CD4-positive, alpha-beta T cell (primary cell): ENCODE results near the gene RNF150. TPM values are rescaled to one million over a fixed set of nuclear protein-coding genes. Genes with fewer than 3 reads are reported as not detected.
"Not testable (repeated sequence)": the region's sequence is repeated elsewhere in the genome, so short reads cannot be mapped to it uniquely, and the experiment has no call there.

ENCODE experiments used
- ATAC-seq: fragments of 200-7000 bp; cut with Tn5 transposase; one replicate; pipeline ENCODE4 v1.10.0; 2022; ENCODE audit warnings: mild to moderate bottlenecking; ENCODE audit not compliant: poor library complexity
- CTCF ChIA-PET: fragments of 350-600 bp; sonication (Branson Sonifier 250); formaldehyde crosslinking; loops from one replicate; lab custom pipeline; 2021; ENCODE audit warnings: antibody characterized with exemption, inconsistent platforms; lab: Charles Lee
- POLR2A ChIA-PET: fragments of 350-600 bp; sonication (Branson Sonifier 250); formaldehyde crosslinking; loops from one replicate; lab custom pipeline; 2021; ENCODE audit warnings: antibody characterized with exemption, inconsistent platforms; lab: Charles Lee
- DNase-seq, 14 experiments: peaks; one replicate each; pipeline ENCODE4 v3.0.0-alpha.2; 2013 to 2020; ENCODE audit warnings: mixed read lengths in 2 of 14
- H3K27ac ChIP-seq, 2 donors: one replicate each; pipeline versions ENCODE4 v1.5.1 to v1.7.0; 2013; ENCODE audit warnings: low read length in 2 of 2, low read depth in 1 of 2, mild to moderate bottlenecking in 1 of 2
- H3K27me3 ChIP-seq, 2 experiments: 1 replicate in 1 of 2; 2 replicates in 1 of 2; pipeline versions ENCODE4 v1.6.1 to v1.7.0; 2013; ENCODE audit warnings: low read length in 2 of 2, control low read depth in 1 of 2, mild to moderate bottlenecking in 1 of 2, moderate library complexity in 1 of 2; ENCODE audit not compliant: insufficient read depth in 2 of 2, control insufficient read depth in 1 of 2
- H3K36me3 ChIP-seq: one replicate; pipeline ENCODE4 v1.6.1; 2013; ENCODE audit warnings: low read length, control low read depth; ENCODE audit not compliant: insufficient read depth
- H3K4me1 ChIP-seq: one replicate; pipeline ENCODE4 v1.6.1; 2013; ENCODE audit warnings: low read length, control low read depth; ENCODE audit not compliant: insufficient read depth
- H3K4me3 ChIP-seq: one replicate; pipeline ENCODE4 v1.5.1; 2013; ENCODE audit warnings: mild to moderate bottlenecking, low read length, moderate library complexity
- H3K9me3 ChIP-seq, 2 experiments: 1 replicate in 1 of 2; 2 replicates in 1 of 2; pipeline versions ENCODE4 v1.6.1 to v1.7.0; 2013; ENCODE audit warnings: low read length in 2 of 2, mild to moderate bottlenecking in 2 of 2, control low read depth in 1 of 2, moderate library complexity in 1 of 2; ENCODE audit not compliant: control insufficient read depth in 1 of 2, insufficient read depth in 1 of 2
- H3K27ac Mint-ChIP-seq: one replicate; pipeline ENCODE4 v1.8.0; 2020; ENCODE audit warnings: mixed read lengths
- H3K27me3 Mint-ChIP-seq: one replicate; pipeline ENCODE4 v1.8.0; 2021; ENCODE audit warnings: mixed read lengths
- H3K36me3 Mint-ChIP-seq: one replicate; pipeline ENCODE4 v1.8.0; 2021; ENCODE audit warnings: low read depth, mixed read lengths
- H3K4me1 Mint-ChIP-seq: one replicate; pipeline ENCODE4 v1.8.0; 2021; ENCODE audit warnings: low read depth, mixed read lengths
- H3K4me3 Mint-ChIP-seq: one replicate; pipeline ENCODE4 v1.8.0; 2020; ENCODE audit warnings: mild to moderate bottlenecking, mixed read lengths
- H3K9me3 Mint-ChIP-seq: one replicate; pipeline ENCODE4 v1.8.0; 2020; ENCODE audit warnings: mixed read lengths
- CTCF ChIP-seq: fragments of 200-600 bp; IDR thresholded peaks from one replicate; pipeline ENCODE4 v1.8.0; 2022; ENCODE audit warnings: antibody characterized with exemption, mild to moderate bottlenecking
- intact Hi-C, 2 experiments: fragments of 100-400 bp; cut with DNase I in 1 of 2; cut with micrococcal nuclease in 1 of 2; formaldehyde crosslinking; loops; one replicate each; pipeline versions ENCODE4 v1.15.1 to v1.9.0; 2023 to 2025; cut with DNase I, micrococcal nuclease
- total RNA-seq, 174 experiments: library from RNA in 2 of 174; stranded (reverse) in 2 of 174; gene quantifications; one replicate each; pipeline ENCODE4 v1.2.3 and lab custom pipeline; 2021 to 2026

Gene RNF150
- total RNA-seq, 2 experiments from 2014 or later: not detected

- intact Hi-C loops: no loop called here
- ATAC-seq (no peak), DNase-seq (no peak)
- Histone ChIP-seq H3K9me3 (peaks cover 0 to 4% of the 10 kb centered on the region in 2 experiments), H3K4me1 (no peaks in the 10 kb centered on the region), H3K36me3 (no peaks in the 10 kb centered on the region), H3K27me3 (no peaks in the 10 kb centered on the region), H3K4me3 (no peak overlapping the region), H3K27ac (no peak overlapping the region)
- TF ChIP-seq CTCF: no peak
- POLR2A ChIA-PET: no interaction called here
- Mint-ChIP-seq H3K27me3 (peaks cover 22% of the 10 kb centered on the region), H3K9me3 (no peaks in the 10 kb centered on the region), H3K36me3 (no peaks in the 10 kb centered on the region), H3K4me3 (no peak overlapping the region), H3K27ac (no peak overlapping the region), H3K4me1 (no peaks in the 10 kb centered on the region)
- CTCF ChIA-PET: no interaction called here
Observed at GRCh38 chr4:140812916-140813315, 320.4 kb downstream of the RNF150 start.

- ChIA-PET POLR2A (no interaction called here), CTCF (no interaction called here)
- H3K27ac ChIP-seq: no peak overlapping the region
- H3K9me3 Mint-ChIP-seq: no peaks in the 10 kb centered on the region
- H3K27me3 Mint-ChIP-seq: peaks cover 22% of the 10 kb centered on the region
- H3K36me3 Mint-ChIP-seq: no peaks in the 10 kb centered on the region
- H3K27ac Mint-ChIP-seq: no peak overlapping the region
- TF ChIP-seq CTCF: no peak
- no peaks in the 10 kb centered on the region for H3K27me3 ChIP-seq
- no peaks in the 10 kb centered on the region for H3K36me3 ChIP-seq
- no peaks in the 10 kb centered on the region for H3K4me1 ChIP-seq
- H3K4me3 ChIP-seq: no peak overlapping the region
- intact Hi-C loops: no loop called here
- no peaks in the 10 kb centered on the region for H3K4me1 Mint-ChIP-seq
- no peak for DNase-seq
- H3K4me3 Mint-ChIP-seq: no peak overlapping the region
- ATAC-seq: no peak
- peaks cover 0 to 4% of the 10 kb centered on the region in 2 experiments for H3K9me3 ChIP-seq
Observed at GRCh38 chr4:140811429-140811828, 321.8 kb downstream of the RNF150 start.

GRCh38 chr4:140810591-140811169 lies 322.6 kb downstream of the RNF150 start:
- H3K27me3 ChIP-seq, H3K4me3 ChIP-seq, CTCF ChIA-PET, ATAC-seq, POLR2A ChIA-PET, H3K4me1 ChIP-seq, intact Hi-C loops, H3K27ac Mint-ChIP-seq, H3K27ac ChIP-seq, H3K4me1 Mint-ChIP-seq, H3K36me3 ChIP-seq, DNase-seq, H3K9me3 Mint-ChIP-seq, H3K9me3 ChIP-seq, H3K4me3 Mint-ChIP-seq, H3K36me3 Mint-ChIP-seq: not testable (repeated sequence)
- peaks cover 22% of the 10 kb centered on the region for H3K27me3 Mint-ChIP-seq

Other genes starting within 250 kb of the RNF150 start
- 10 to 100 TPM; 41.1 to 43.8 TPM for gene ZNF330, start 87.4 kb upstream of the RNF150 start, total RNA-seq